HepG2 (cell line): Measurements from ENCODE around the gene FXN. TPM values are rescaled to one million over a fixed set of nuclear protein-coding genes. Genes with fewer than 3 reads are reported as not detected.

Experiments used
- AKNA ChIP-seq: sonication (generic); formaldehyde crosslinking; IDR thresholded peaks from 2 replicates; pipeline ENCODE4 v1.4.0; 2020; ENCODE audit warnings: missing genetic modification reagents, borderline replicate concordance
- STAT6 ChIP-seq: sonication (generic); formaldehyde crosslinking; IDR thresholded peaks from 2 replicates; pipeline ENCODE4 v1.4.0; 2020; ENCODE audit warnings: missing genetic modification reagents, mild to moderate bottlenecking, borderline replicate concordance
- ZNF224 ChIP-seq: sonication (generic); formaldehyde crosslinking; IDR thresholded peaks from 2 replicates; pipeline ENCODE4 v1.5.0; 2020; ENCODE audit warnings: mild to moderate bottlenecking, missing genetic modification reagents
- polyA plus RNA-seq, 8 experiments: library from polyadenylated mRNA; depleted of rRNA in 3 of 8; stranded (reverse) in 7 of 8; unstranded in 1 of 8; fragments of >200 nt; fragmentation: Illumina TruSeq in 4 of 8; extraction: Trizol in 4 of 8; gene quantifications; 2 replicates each; pipeline versions ENCODE4 v1.2.1 to v1.2.3, GENCODE V29; 2011 to 2016; ENCODE audit warnings: low read depth in 4 of 8, missing spikeins in 1 of 8, mixed read lengths in 1 of 8; ENCODE audit not compliant: insufficient read depth in 1 of 8
- total RNA-seq, 5 experiments: library from RNA; depleted of rRNA; stranded (reverse); fragments of >200 nt; fragmentation: Illumina TruSeq; extraction: Trizol; gene quantifications; 2 replicates each; pipeline ENCODE4 v1.2.3, GENCODE V29; 2016; ENCODE audit warnings: low read depth in 1 of 5
- TF ChIP-seq, protein P1 (sequence below): sonication (generic); formaldehyde crosslinking; IDR thresholded peaks from 2 replicates; pipeline ENCODE4 v1.9.0; 2021; ENCODE audit warnings: missing genetic modification reagents, borderline replicate concordance

Gene FXN
- total and polyA plus RNA-seq, 2 of the 13 experiments (the other 11 are each of a cell fraction or from before 2014, with no cell fraction given) = 24.1 to 26.0 TPM

GRCh38 chr9:69071059-69071458 lies 35.5 kb downstream of the FXN start (continued):
- TF ChIP-seq, protein P1, sequence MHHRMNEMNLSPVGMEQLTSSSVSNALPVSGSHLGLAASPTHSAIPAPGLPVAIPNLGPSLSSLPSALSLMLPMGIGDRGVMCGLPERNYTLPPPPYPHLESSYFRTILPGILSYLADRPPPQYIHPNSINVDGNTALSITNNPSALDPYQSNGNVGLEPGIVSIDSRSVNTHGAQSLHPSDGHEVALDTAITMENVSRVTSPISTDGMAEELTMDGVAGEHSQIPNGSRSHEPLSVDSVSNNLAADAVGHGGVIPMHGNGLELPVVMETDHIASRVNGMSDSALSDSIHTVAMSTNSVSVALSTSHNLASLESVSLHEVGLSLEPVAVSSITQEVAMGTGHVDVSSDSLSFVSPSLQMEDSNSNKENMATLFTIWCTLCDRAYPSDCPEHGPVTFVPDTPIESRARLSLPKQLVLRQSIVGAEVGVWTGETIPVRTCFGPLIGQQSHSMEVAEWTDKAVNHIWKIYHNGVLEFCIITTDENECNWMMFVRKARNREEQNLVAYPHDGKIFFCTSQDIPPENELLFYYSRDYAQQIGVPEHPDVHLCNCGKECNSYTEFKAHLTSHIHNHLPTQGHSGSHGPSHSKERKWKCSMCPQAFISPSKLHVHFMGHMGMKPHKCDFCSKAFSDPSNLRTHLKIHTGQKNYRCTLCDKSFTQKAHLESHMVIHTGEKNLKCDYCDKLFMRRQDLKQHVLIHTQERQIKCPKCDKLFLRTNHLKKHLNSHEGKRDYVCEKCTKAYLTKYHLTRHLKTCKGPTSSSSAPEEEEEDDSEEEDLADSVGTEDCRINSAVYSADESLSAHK (CRISPR knock-in tag) = no peak
- TF ChIP-seq ZNF224 = no peak
- no peak for TF ChIP-seq AKNA
- TF ChIP-seq STAT6 (CRISPR knock-in tag) = no peak
